Hepatocyte (in vitro differentiated cells): ENCODE data around the gene LDAH.

Experiments used
- CTCF ChIP-seq: fragments of 200-600 bp; sonication (generic); IDR thresholded peaks from 2 replicates; pipeline ENCODE4 v1.5.1; 2016; ENCODE audit warnings: antibody characterized with exemption, mild to moderate bottlenecking; ENCODE audit not compliant: poor library complexity
- EZH2 ChIP-seq: fragments of 200-600 bp; sonication (generic); IDR thresholded peaks from 2 replicates; pipeline ENCODE4 v1.6.1; 2016; ENCODE audit warnings: antibody characterized with exemption, mild to moderate bottlenecking, borderline replicate concordance
- EZH2phosphoT487 ChIP-seq: fragments of 200-600 bp; sonication (generic); IDR thresholded peaks from one replicate; pipeline ENCODE4 v1.6.1; 2018; ENCODE audit warnings: antibody characterized with exemption, mild to moderate bottlenecking, low read depth, moderate library complexity; ENCODE audit not compliant: unreplicated experiment, severe bottlenecking

GRCh38 chr2:20663196-20664070 is 159.5 kb downstream of the LDAH start:
- TF ChIP-seq CTCF, result no peak
- no peak for TF ChIP-seq EZH2
- no peak for TF ChIP-seq EZH2phosphoT487
